AG20443 (cell line): Measurements from ENCODE around the gene BCL2.

Source experiments
- DNase-seq: peaks from one replicate; pipeline ENCODE4 v3.0.0; 2012; ENCODE audit warnings: low spot score, mixed read lengths

BCL2 gene

GRCh38 chr18:63180971-63181376 lies 138.6 kb downstream of the BCL2 start:
- DNase-seq, result no peak

- no peak for DNase-seq
Measured at GRCh38 chr18:63180321-63180720, 139.2 kb downstream of the BCL2 start.

- no peak for DNase-seq
Measured at GRCh38 chr18:63179422-63179821, 140.1 kb downstream of the BCL2 start.

- DNase-seq, result no peak
Measured at GRCh38 chr18:63178971-63179370, 140.6 kb downstream of the BCL2 start.

- DNase-seq, result peak; percentile 47
Measured at GRCh38 chr18:63177919-63178821, 141.4 kb downstream of the BCL2 start.

- DNase-seq, result no peak
Measured at GRCh38 chr18:63177259-63177658, 142.3 kb downstream of the BCL2 start.

GRCh38 chr18:63175264-63175663 lies 144.3 kb downstream of the BCL2 start:
- DNase-seq, result no peak

- no peak for DNase-seq
Measured at GRCh38 chr18:63173983-63174382, 145.6 kb downstream of the BCL2 start.

- DNase-seq, result no peak
Measured at GRCh38 chr18:63169853-63170252, 149.7 kb downstream of the BCL2 start.

- no peak for DNase-seq
Measured at GRCh38 chr18:63168287-63168686, 151.3 kb downstream of the BCL2 start.

GRCh38 chr18:63166142-63166541 lies 153.4 kb downstream of the BCL2 start:
- no peak for DNase-seq

GRCh38 chr18:63164396-63164795 lies 155.2 kb downstream of the BCL2 start:
- no peak for DNase-seq

- peak; percentile 51 for DNase-seq
Measured at GRCh38 chr18:63162271-63163014, 157.1 kb downstream of the BCL2 start.

- DNase-seq, result peak; percentile 88
Measured at GRCh38 chr18:63161761-63162195, 157.8 kb downstream of the BCL2 start.

- no peak for DNase-seq
Measured at GRCh38 chr18:63161032-63161760, 158.4 kb downstream of the BCL2 start.

GRCh38 chr18:63160172-63160995 lies 159.2 kb downstream of the BCL2 start:
- no peak for DNase-seq

- no peak for DNase-seq
Measured at GRCh38 chr18:63159590-63159989, 160.0 kb downstream of the BCL2 start.

- no peak for DNase-seq
Measured at GRCh38 chr18:63158676-63159291, 160.8 kb downstream of the BCL2 start.

- no peak for DNase-seq
Measured at GRCh38 chr18:63158012-63158631, 161.4 kb downstream of the BCL2 start.

GRCh38 chr18:63157293-63158011 lies 162.1 kb downstream of the BCL2 start:
- no peak for DNase-seq
